Measurements from ENCODE around the gene DOCK4.

The DOCK4 gene

GRCh38 chr7:111821046-111821445 lies 385.2 kb downstream of the DOCK4 start:
- no peak for DNase-seq (ENCODE audit: low spot score)
- TF ChIP-seq, protein P1, sequence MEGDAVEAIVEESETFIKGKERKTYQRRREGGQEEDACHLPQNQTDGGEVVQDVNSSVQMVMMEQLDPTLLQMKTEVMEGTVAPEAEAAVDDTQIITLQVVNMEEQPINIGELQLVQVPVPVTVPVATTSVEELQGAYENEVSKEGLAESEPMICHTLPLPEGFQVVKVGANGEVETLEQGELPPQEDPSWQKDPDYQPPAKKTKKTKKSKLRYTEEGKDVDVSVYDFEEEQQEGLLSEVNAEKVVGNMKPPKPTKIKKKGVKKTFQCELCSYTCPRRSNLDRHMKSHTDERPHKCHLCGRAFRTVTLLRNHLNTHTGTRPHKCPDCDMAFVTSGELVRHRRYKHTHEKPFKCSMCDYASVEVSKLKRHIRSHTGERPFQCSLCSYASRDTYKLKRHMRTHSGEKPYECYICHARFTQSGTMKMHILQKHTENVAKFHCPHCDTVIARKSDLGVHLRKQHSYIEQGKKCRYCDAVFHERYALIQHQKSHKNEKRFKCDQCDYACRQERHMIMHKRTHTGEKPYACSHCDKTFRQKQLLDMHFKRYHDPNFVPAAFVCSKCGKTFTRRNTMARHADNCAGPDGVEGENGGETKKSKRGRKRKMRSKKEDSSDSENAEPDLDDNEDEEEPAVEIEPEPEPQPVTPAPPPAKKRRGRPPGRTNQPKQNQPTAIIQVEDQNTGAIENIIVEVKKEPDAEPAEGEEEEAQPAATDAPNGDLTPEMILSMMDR (IDR thresholded peaks at IDR 0.05; ENCODE audit: extremely low read depth, missing control alignments), result no peak

DNA sequence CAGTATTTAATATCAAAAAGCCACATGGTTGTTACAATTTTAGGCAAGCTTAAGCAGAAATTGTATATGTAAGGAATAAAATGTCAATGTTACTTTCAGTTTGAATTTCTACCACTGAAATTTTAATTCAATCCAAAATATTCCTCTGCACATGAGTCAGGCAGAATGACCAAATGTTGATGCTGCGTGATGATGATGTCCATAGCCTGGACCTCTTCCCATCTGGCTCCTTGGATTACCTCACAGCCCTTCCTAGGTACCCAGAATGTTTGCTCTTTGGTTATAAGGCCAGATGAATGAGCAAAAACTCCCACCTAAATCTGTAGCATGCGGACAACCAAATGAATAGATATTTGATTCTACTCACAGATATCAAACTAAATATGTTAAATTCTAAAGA lies 385.6 kb downstream of the DOCK4 start:
- DNase-seq (ENCODE audit: low spot score), result no peak
- TF ChIP-seq, protein P1 (IDR thresholded peaks at IDR 0.05; ENCODE audit: extremely low read depth, missing control alignments), result no peak

DNA sequence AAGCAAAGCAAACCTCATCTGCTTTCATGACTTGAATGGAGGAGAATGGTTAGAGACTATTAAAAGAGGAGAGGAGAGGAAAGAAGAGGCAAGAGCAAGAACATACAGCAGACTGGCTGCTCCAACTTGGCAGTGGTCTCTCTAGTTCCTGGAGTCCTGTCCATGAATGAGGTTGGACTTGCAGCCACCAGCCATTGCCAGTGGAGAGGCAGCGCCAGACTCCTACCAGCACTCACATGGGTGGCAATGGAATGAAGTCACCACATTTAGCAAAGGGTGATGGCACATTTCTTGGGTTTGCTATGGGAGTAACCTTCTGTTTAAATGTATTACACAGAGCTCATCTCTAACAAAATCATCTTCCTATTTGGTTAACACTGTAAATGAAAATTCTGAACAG lies 386.1 kb downstream of the DOCK4 start:
- no peak for DNase-seq (ENCODE audit: low spot score)
- TF ChIP-seq, protein P1 (IDR thresholded peaks at IDR 0.05; ENCODE audit: extremely low read depth, missing control alignments), result no peak

GRCh38 chr7:111815354-111815753 lies 390.8 kb downstream of the DOCK4 start:
- DNase-seq (ENCODE audit: low spot score), result no peak
- TF ChIP-seq, protein P1 (IDR thresholded peaks at IDR 0.05; ENCODE audit: extremely low read depth, missing control alignments), result no peak

DNA sequence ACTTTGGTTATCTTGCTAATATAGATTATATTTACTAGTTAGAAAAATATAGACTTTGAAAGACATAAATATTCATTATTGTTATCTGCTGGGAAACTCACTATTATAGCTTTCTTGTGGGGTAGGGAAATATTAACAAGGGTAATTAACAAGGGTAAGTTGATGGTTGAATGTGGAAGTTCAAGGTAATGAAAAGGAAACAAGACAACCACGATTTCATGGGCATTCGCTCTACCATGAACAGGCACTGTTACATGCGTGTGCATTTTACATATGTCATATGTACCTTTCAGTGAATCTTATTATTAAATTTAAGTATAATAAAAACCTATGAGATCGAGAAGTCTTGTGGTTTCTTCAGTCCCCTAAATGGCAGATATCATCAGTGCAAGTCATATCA lies 392.9 kb downstream of the DOCK4 start:
- no peak for DNase-seq (ENCODE audit: low spot score)
- TF ChIP-seq, protein P1 (IDR thresholded peaks at IDR 0.05; ENCODE audit: extremely low read depth, missing control alignments), result no peak

- TF ChIP-seq, protein P1 (IDR thresholded peaks at IDR 0.05; ENCODE audit: extremely low read depth, missing control alignments), result no peak
These were observed 400.0 kb downstream of the DOCK4 start for GRCh38 chr7:111806232-111806631.

DNA sequence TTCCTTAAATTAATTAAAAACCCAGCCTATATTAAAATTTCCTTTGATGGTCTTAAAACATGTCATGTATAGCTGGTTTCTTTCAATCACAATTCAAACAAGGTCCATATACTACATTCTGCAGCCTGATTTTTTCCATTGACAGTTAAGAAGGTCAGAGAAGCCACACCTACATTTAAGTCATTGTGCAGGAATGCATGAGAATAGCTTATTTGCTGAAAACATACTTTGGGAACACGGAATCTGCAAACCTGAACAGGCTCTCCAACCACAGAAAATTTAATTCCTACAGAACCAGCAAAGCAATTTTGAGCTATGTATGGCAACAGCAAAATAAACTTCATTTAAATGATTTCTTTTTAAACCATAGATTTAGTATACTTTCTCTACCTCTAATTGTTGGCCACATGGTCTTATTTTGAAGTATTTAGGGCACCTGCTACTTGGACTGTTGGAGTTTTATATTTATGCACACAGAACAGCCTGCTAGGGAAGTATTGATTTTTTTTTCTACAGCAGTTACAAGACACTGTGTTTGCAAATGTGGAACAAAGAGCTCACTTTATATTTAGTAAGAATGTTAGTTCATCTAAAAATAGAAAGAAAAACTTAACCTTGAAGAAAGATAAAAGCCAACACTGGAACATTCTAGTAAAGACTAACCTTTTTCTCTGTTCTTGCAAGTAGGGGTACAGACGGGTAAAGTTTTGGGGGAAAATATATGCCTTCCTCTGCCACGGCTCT lies 403.0 kb downstream of the DOCK4 start:
- no peak for DNase-seq (ENCODE audit: low spot score)
- TF ChIP-seq, protein P1 (IDR thresholded peaks at IDR 0.05; ENCODE audit: extremely low read depth, missing control alignments), result no peak

More at GRCh38 chr7:111806232-111806631, 400.0 kb downstream of the DOCK4 start:
- DNase-seq (ENCODE audit: low spot score), result no peak
